ENCODE data around the gene CAB39L. TPM values are rescaled to one million over a fixed set of nuclear protein-coding genes. Genes with fewer than 3 reads are reported as not detected.
A peak's percentile ranks its signal among the peaks of the same experiment; 100 is the strongest.
"Not testable (repeated sequence)": the region's sequence is repeated elsewhere in the genome, so short reads cannot be mapped to it uniquely, and the experiment has no call there.

CAB39L gene
- total and polyA plus RNA-seq, 4 donors = 5.6 to 13.9 (median 10.0) TPM

DNA sequence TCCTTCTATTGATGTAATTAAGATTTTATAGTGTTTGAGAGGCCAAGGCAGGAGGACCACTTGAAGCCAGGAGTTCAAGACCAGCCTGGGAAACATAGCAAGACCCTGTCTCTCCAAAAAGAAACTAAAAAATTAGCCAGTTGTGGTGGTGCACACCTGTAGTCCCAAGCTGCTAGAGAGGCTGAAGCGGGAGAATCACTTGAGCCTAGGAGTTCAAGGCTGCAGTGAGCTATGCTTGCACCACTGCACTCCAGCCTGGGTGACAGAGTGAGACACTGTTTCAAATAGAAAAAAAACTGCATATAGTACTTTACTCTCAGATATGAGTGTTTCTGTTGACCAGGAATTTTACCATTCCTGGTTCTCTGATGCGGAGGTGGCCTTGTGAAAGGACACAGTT, 147.2 kb downstream of the CAB39L start:
- no peak overlapping the region for H3K27ac ChIP-seq (ENCODE audit: low read depth in 1 of 2, low read length in 1 of 2)
- WGBS, 2 donors = 98 to 100% methylated on average over 2 of the region's 2 CpGs
- peaks cover 0 to 28% (median 0%) of the 10 kb centered on the region in 5 donors for H3K4me1 ChIP-seq (ENCODE audit: control insufficient read depth in 5 of 5, insufficient read depth in 5 of 5, low read length in 5 of 5)
- no peaks in the 10 kb centered on the region for H3K36me3 ChIP-seq (ENCODE audit: control insufficient read depth in 4 of 4, insufficient read depth in 4 of 4, low read length in 4 of 4)
- H3K27me3 ChIP-seq (ENCODE audit: control insufficient read depth in 3 of 3, insufficient read depth in 3 of 3, low read length in 2 of 3) = no peaks in the 10 kb centered on the region
- TF ChIP-seq, protein P1, sequence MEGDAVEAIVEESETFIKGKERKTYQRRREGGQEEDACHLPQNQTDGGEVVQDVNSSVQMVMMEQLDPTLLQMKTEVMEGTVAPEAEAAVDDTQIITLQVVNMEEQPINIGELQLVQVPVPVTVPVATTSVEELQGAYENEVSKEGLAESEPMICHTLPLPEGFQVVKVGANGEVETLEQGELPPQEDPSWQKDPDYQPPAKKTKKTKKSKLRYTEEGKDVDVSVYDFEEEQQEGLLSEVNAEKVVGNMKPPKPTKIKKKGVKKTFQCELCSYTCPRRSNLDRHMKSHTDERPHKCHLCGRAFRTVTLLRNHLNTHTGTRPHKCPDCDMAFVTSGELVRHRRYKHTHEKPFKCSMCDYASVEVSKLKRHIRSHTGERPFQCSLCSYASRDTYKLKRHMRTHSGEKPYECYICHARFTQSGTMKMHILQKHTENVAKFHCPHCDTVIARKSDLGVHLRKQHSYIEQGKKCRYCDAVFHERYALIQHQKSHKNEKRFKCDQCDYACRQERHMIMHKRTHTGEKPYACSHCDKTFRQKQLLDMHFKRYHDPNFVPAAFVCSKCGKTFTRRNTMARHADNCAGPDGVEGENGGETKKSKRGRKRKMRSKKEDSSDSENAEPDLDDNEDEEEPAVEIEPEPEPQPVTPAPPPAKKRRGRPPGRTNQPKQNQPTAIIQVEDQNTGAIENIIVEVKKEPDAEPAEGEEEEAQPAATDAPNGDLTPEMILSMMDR (IDR thresholded peaks at IDR 0.05; ENCODE audit: control extremely low read depth, extremely low read depth) = no peak
- H3K9me3 ChIP-seq (ENCODE audit: control insufficient read depth in 4 of 4, insufficient read depth in 3 of 4, low read length in 3 of 4) = no peaks in the 10 kb centered on the region
- no peak overlapping the region for H3K4me3 ChIP-seq
- H3K9ac ChIP-seq (ENCODE audit: insufficient read depth in 1 of 2, low read length in 2 of 2) = no peak overlapping the region
- ATAC-seq (ENCODE audit: insufficient read depth, low FRiP score) (no peak), DNase-seq (no peak)

DNA sequence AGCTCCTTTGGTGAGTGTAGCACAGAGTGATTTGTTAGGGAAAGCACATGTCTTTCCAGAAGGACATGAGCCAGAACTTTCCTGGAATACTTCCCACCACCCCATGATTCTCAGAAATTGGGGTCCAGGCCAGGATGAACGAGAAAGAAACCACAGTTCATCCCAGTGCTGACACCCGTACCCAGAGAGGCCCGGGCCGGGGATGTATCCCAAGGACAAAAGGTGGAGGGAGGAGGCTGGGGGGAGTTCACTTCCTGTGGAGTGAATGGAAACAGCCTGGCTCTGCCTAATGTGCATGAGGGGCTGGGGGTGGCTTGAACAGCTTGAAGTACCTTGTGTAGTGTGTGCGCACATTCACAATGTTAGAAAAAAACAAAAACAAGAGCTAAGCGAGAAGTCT, 148.6 kb downstream of the CAB39L start:
- no peak overlapping the region for H3K4me3 ChIP-seq
- WGBS, 2 donors = 68 to 77% methylated on average over 6 of the region's 6 CpGs
- no peak overlapping the region for H3K27ac ChIP-seq (ENCODE audit: low read depth in 1 of 2, low read length in 1 of 2)
- H3K36me3 ChIP-seq (ENCODE audit: control insufficient read depth in 4 of 4, insufficient read depth in 4 of 4, low read length in 4 of 4) = peaks cover 0 to 2% (median under 1%) of the 10 kb centered on the region in 4 donors
- H3K4me1 ChIP-seq (ENCODE audit: control insufficient read depth in 5 of 5, insufficient read depth in 5 of 5, low read length in 5 of 5) = peaks cover 0 to 28% (median 0%) of the 10 kb centered on the region in 5 donors
- H3K9me3 ChIP-seq (ENCODE audit: control insufficient read depth in 4 of 4, insufficient read depth in 3 of 4, low read length in 3 of 4) = no peaks in the 10 kb centered on the region
- no peak overlapping the region for H3K9ac ChIP-seq (ENCODE audit: insufficient read depth in 1 of 2, low read length in 2 of 2)
- ATAC-seq (ENCODE audit: insufficient read depth, low FRiP score) (no peak), DNase-seq (peak; percentile 43 to 85 (median 68))
- H3K27me3 ChIP-seq (ENCODE audit: control insufficient read depth in 3 of 3, insufficient read depth in 3 of 3, low read length in 2 of 3) = no peaks in the 10 kb centered on the region
- TF ChIP-seq, protein P1 (IDR thresholded peaks at IDR 0.05; ENCODE audit: control extremely low read depth, extremely low read depth) = no peak

DNA sequence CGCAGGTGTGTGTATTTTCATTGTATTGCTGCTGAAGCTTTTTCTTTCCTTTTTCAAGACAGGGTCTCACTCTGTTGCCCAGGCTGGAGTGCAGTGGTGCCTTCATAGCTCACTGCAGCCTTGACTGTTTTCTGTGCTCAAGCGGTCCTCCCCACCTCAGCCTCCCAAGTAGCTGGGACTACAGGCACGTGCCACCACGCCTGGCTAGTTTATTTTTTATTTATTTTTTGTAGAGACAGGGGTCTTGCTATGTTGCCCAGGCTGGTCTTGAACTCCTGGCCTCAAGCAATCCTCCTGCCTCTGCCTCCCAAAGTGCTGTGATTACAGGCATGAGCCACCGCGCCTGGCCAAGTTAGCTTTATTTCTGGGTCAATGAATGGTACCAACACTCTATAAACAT, 149.1 kb downstream of the CAB39L start:
- H3K27me3 ChIP-seq (ENCODE audit: control insufficient read depth in 3 of 3, insufficient read depth in 3 of 3, low read length in 2 of 3); H3K36me3 ChIP-seq (ENCODE audit: control insufficient read depth in 4 of 4, insufficient read depth in 4 of 4, low read length in 4 of 4); DNase-seq; H3K4me3 ChIP-seq; H3K9ac ChIP-seq (ENCODE audit: insufficient read depth in 1 of 2, low read length in 2 of 2); H3K27ac ChIP-seq (ENCODE audit: low read depth in 1 of 2, low read length in 1 of 2); H3K9me3 ChIP-seq (ENCODE audit: control insufficient read depth in 4 of 4, insufficient read depth in 3 of 4, low read length in 3 of 4); ATAC-seq (ENCODE audit: insufficient read depth, low FRiP score): not testable (repeated sequence)
- peaks cover 0 to 28% (median 0%) of the 10 kb centered on the region in 5 donors for H3K4me1 ChIP-seq (ENCODE audit: control insufficient read depth in 5 of 5, insufficient read depth in 5 of 5, low read length in 5 of 5)
- 98 to 99% methylated on average over 6 of the region's 6 CpGs for WGBS, 2 donors

DNA sequence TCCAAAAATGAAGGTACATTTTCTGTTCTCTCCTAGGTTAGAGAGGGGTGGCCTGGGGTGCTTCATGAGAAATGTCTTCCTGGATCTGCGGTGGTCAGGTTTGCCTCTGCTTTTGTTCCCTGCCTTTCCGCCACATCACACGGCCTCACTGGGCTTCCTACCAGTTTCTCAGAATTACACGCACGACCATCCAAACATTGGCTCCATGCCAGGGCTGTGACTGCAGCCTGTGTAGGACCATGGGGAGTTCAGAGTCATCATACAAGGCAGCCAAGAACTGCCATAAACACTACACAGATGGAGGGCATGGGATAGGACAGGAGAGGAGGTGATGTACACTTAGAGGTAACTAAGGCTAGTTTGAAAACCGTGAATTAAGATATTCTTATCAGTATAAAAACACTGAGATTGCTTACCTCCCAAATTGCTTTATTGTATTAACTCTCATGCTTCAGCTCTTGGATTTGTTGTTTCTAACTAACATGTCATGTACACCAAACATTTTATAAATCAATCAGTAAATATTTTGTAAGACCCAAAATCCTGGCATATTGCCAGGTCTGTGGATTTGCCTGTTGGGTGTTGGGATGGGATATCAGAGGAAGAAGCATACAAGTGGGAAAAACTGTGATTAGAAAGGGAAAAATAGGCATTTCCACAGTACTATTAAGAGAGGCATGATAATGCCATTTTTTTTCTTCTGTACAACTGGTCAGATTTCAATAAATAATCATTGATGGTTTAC, 150.9 kb downstream of the CAB39L start:
- Histone ChIP-seq H3K36me3 (ENCODE audit: control insufficient read depth in 4 of 4, insufficient read depth in 4 of 4, low read length in 4 of 4) (peaks cover 0 to 2% (median under 1%) of the 10 kb centered on the region in 4 donors), H3K4me1 (ENCODE audit: control insufficient read depth in 5 of 5, insufficient read depth in 5 of 5, low read length in 5 of 5) (peaks cover 0 to 28% (median 0%) of the 10 kb centered on the region in 5 donors), H3K4me3 (no peak overlapping the region), H3K9me3 (ENCODE audit: control insufficient read depth in 4 of 4, insufficient read depth in 3 of 4, low read length in 3 of 4) (no peaks in the 10 kb centered on the region), H3K27ac (ENCODE audit: low read depth in 1 of 2, low read length in 1 of 2) (peak overlapping the region in 1 of 2 donors; percentile 13), H3K9ac (ENCODE audit: insufficient read depth in 1 of 2, low read length in 2 of 2) (no peak overlapping the region), H3K27me3 (ENCODE audit: control insufficient read depth in 3 of 3, insufficient read depth in 3 of 3, low read length in 2 of 3) (no peaks in the 10 kb centered on the region)
- TF ChIP-seq, protein P1 (IDR thresholded peaks at IDR 0.05; ENCODE audit: control extremely low read depth, extremely low read depth) = no peak
- ATAC-seq (ENCODE audit: insufficient read depth, low FRiP score) = no peak
- DNase-seq = peak; percentile 94 to 97 (median 97)
- WGBS, 2 donors = 28 to 32% methylated on average over 6 of the region's 6 CpGs

Measured in lung (tissue), 12 donors.